Thyroid gland (tissue), 4 donors: ENCODE measurements around the gene LILRA2.

Experiments
- POLR2A ChIP-seq, 2 donors: fragments of 450-650 bp; IDR thresholded peaks; one replicate each; pipeline ENCODE4 v1.6.1; 2017; ENCODE audit warnings: antibody characterized with exemption in 2 of 2, mild to moderate bottlenecking in 2 of 2, moderate library complexity in 1 of 2
- TF ChIP-seq, protein P1 (sequence below), 6 experiments: fragments of 200-600 bp in 3 of 6; fragments of 450-650 bp in 3 of 6; sonication (generic) in 3 of 6; IDR thresholded peaks; one replicate each; pipeline ENCODE4 v1.5.1; 2016 to 2019; ENCODE audit warnings: antibody characterized with exemption in 6 of 6, mild to moderate bottlenecking in 2 of 6, inconsistent platforms in 1 of 6, moderate library complexity in 1 of 6

- TF ChIP-seq, protein P1, sequence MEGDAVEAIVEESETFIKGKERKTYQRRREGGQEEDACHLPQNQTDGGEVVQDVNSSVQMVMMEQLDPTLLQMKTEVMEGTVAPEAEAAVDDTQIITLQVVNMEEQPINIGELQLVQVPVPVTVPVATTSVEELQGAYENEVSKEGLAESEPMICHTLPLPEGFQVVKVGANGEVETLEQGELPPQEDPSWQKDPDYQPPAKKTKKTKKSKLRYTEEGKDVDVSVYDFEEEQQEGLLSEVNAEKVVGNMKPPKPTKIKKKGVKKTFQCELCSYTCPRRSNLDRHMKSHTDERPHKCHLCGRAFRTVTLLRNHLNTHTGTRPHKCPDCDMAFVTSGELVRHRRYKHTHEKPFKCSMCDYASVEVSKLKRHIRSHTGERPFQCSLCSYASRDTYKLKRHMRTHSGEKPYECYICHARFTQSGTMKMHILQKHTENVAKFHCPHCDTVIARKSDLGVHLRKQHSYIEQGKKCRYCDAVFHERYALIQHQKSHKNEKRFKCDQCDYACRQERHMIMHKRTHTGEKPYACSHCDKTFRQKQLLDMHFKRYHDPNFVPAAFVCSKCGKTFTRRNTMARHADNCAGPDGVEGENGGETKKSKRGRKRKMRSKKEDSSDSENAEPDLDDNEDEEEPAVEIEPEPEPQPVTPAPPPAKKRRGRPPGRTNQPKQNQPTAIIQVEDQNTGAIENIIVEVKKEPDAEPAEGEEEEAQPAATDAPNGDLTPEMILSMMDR (IDR thresholded peaks at IDR 0.05): no peak
- no peak for TF ChIP-seq POLR2A (IDR thresholded peaks at IDR 0.05)
Observed at GRCh38 chr19:54633401-54633800, 59.8 kb downstream of the LILRA2 start.
